Right atrium auricular region (tissue), 2 donors: ENCODE results near the gene TEX44. TPM values are rescaled to one million over a fixed set of nuclear protein-coding genes. Genes with fewer than 3 reads are reported as not detected.

Source experiments
- DNase-seq: peaks from one replicate; pipeline ENCODE4 v3.0.0-alpha.2; 2019; ENCODE audit warnings: low spot score
- H3K27ac ChIP-seq, 2 donors: fragments of 200-600 bp; sonication (generic); 1 replicate in 1 of 2; 2 replicates in 1 of 2; pipeline ENCODE4 v1.5.1; 2016 to 2019
- H3K27me3 ChIP-seq, 2 donors: fragments of 200-600 bp; sonication (generic); one replicate each; pipeline versions ENCODE4 v1.5.1 to v1.6.0; 2017 to 2019
- H3K36me3 ChIP-seq: fragments of 200-600 bp; sonication (generic); one replicate; pipeline ENCODE4 v1.5.1; 2016
- H3K4me1 ChIP-seq, 2 donors: fragments of 200-600 bp; sonication (generic); one replicate each; pipeline versions ENCODE4 v1.5.1 to v1.6.0; 2017 to 2019
- H3K4me3 ChIP-seq, 2 donors: fragments of 200-600 bp; sonication (generic); 1 replicate in 1 of 2; 2 replicates in 1 of 2; pipeline ENCODE4 v1.5.1; 2017 to 2019; ENCODE audit warnings: mild to moderate bottlenecking in 1 of 2, moderate library complexity in 1 of 2
- H3K9me3 ChIP-seq, 2 donors: fragments of 200-600 bp; sonication (generic); one replicate each; pipeline ENCODE4 v1.5.1; 2019
- CTCF ChIP-seq, 2 donors: fragments of 200-600 bp; sonication (generic); IDR thresholded peaks; one replicate each; pipeline ENCODE4 v1.5.1; 2019; ENCODE audit warnings: antibody characterized with exemption in 2 of 2
- total RNA-seq, 2 donors: library from RNA; depleted of rRNA; stranded (reverse); fragments of >200 nt; gene quantifications; one replicate each; pipeline ENCODE4 v1.1.0, GENCODE V29; 2016

The TEX44 gene
- total RNA-seq, 2 donors from 2014 or later: not detected

- H3K4me3 ChIP-seq: peak overlapping the region in 1 of 2 donors; percentile 31
- H3K4me1 ChIP-seq: peaks cover 7 to 69% of the 10 kb centered on the region in 2 donors
- H3K27me3 ChIP-seq: no peaks in the 10 kb centered on the region
- H3K36me3 ChIP-seq: no peaks in the 10 kb centered on the region
- peak; percentile 94 for DNase-seq
- peak overlapping the region; percentile 97 to 98 for H3K27ac ChIP-seq
- no peak for TF ChIP-seq CTCF (IDR thresholded peaks at IDR 0.05)
- no peaks in the 10 kb centered on the region for H3K9me3 ChIP-seq
These were observed 50.2 kb downstream of the TEX44 start for GRCh38 chr2:231642631-231643494.

GRCh38 chr2:231643495-231643888 is 50.8 kb downstream of the TEX44 start:
- TF ChIP-seq CTCF (IDR thresholded peaks at IDR 0.05): no peak
- Histone ChIP-seq H3K4me3 (peak overlapping the region in 1 of 2 donors; percentile 31), H3K36me3 (no peaks in the 10 kb centered on the region), H3K4me1 (peaks cover 7 to 69% of the 10 kb centered on the region in 2 donors), H3K27me3 (no peaks in the 10 kb centered on the region), H3K9me3 (no peaks in the 10 kb centered on the region), H3K27ac (peak overlapping the region; percentile 97 to 98)
- DNase-seq: no peak

Other genes starting within 250 kb of the TEX44 start
- gene B3GNT7, start 197.2 kb upstream of the TEX44 start, total RNA-seq: 1 to 10 TPM; 4.0 to 9.4 TPM
- 10 to 100 TPM; 73.5 to 85.8 TPM for gene NCL, start 128.4 kb upstream of the TEX44 start, total RNA-seq
- under 1 TPM; 0.67 to 0.93 TPM for gene NMUR1, start 62.4 kb upstream of the TEX44 start, total RNA-seq
- 100 to 1,000 TPM; 234 to 430 TPM for gene PTMA, start 115.7 kb downstream of the TEX44 start, total RNA-seq
- gene PDE6D, start 188.4 kb downstream of the TEX44 start, total RNA-seq: 10 to 100 TPM; 17.5 to 20.3 TPM
- gene COPS7B, start 193.6 kb downstream of the TEX44 start, total RNA-seq: 10 to 100 TPM; 12.2 to 14.9 TPM